OCI-LY3 (cell line): ENCODE measurements around the gene CLTCL1.

Source experiments
- EZH2phosphoT487 ChIP-seq: fragments of 200-600 bp; shearing (Covaris generic); IDR thresholded peaks from 2 replicates; pipeline ENCODE4 v1.6.1; 2018; ENCODE audit warnings: antibody characterized with exemption, mixed run types, low read depth
- TF ChIP-seq, protein P1 (sequence below): fragments of 200-600, 300-600 bp; sonication (generic); IDR thresholded peaks from 2 replicates; pipeline ENCODE4 v1.5.1; 2014; ENCODE audit warnings: antibody characterized with exemption, low read length, low read depth

DNA sequence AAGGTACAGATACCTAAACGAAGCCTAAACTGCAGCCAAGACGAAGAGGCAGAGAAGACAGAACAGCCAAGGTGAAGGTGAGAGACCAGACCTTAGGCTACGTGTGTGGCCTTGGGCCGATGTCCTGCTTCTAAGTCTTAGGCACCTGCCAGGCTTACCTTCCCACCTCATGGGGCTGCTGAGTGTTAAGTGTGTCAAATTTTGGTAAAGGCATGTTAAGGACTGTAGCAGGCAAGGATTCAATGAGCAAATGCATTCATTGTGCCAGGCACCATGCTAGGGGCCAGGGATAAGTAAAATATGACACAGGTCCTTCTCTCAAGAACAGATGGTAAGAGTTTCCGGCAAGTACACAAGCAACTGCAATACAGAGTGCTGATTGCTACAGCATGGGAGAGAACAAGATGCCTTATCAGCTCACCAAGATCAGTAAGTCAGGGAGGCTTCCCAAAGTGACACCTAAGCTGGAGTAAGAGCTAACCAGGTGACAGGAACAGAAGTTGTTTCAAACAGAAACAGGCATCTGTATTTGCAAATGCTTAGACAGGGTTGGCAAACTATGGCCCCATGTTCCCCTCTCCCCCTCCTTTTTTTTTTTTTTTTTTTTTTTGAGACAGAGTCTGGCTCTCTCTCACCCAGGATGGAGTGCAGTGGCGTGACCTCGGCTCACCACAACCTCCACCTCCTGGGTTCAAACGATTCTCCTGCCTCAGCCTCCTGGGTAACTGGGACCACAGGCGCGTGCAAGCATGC lies 46.7 kb downstream of the CLTCL1 start:
- TF ChIP-seq, protein P1, sequence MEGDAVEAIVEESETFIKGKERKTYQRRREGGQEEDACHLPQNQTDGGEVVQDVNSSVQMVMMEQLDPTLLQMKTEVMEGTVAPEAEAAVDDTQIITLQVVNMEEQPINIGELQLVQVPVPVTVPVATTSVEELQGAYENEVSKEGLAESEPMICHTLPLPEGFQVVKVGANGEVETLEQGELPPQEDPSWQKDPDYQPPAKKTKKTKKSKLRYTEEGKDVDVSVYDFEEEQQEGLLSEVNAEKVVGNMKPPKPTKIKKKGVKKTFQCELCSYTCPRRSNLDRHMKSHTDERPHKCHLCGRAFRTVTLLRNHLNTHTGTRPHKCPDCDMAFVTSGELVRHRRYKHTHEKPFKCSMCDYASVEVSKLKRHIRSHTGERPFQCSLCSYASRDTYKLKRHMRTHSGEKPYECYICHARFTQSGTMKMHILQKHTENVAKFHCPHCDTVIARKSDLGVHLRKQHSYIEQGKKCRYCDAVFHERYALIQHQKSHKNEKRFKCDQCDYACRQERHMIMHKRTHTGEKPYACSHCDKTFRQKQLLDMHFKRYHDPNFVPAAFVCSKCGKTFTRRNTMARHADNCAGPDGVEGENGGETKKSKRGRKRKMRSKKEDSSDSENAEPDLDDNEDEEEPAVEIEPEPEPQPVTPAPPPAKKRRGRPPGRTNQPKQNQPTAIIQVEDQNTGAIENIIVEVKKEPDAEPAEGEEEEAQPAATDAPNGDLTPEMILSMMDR = no peak
- no peak for TF ChIP-seq EZH2phosphoT487
